ENCODE measurements around the gene KRTAP21-2. TPM values are rescaled to one million over a fixed set of nuclear protein-coding genes. Genes with fewer than 3 reads are reported as not detected.
"Not testable (repeated sequence)": the region's sequence is repeated elsewhere in the genome, so short reads cannot be mapped to it uniquely, and the experiment has no call there.

The KRTAP21-2 gene
- not detected for total RNA-seq

- DNase-seq (ENCODE audit: low spot score) = no peak
Measured at GRCh38 chr21:30747159-30747558, at the start of gene KRTAP21-2. Gene KRTAP21-2 (minus strand): TSS chr21:30747259. CDS start chr21:30747202, 57 bp downstream.

- no peak for DNase-seq (ENCODE audit: low spot score)
Measured at GRCh38 chr21:30793581-30794314, 46.7 kb upstream of the KRTAP21-2 start.

GRCh38 chr21:30779249-30779648 lies 32.2 kb upstream of the KRTAP21-2 start:
- DNase-seq (ENCODE audit: low spot score) = no peak

- DNase-seq (ENCODE audit: low spot score) = no peak
Measured at GRCh38 chr21:30769724-30770431, 22.8 kb upstream of the KRTAP21-2 start.

GRCh38 chr21:30760776-30761175 lies 13.7 kb upstream of the KRTAP21-2 start:
- no peak for DNase-seq (ENCODE audit: low spot score)

GRCh38 chr21:30758306-30758705 lies 11.2 kb upstream of the KRTAP21-2 start:
- DNase-seq (ENCODE audit: low spot score) = no peak

GRCh38 chr21:30755328-30755727 lies 8.3 kb upstream of the KRTAP21-2 start, which contains the start of gene KRTAP21-1:
Gene KRTAP21-1 (minus strand): TSS chr21:30755428. CDS start chr21:30755378, 50 bp downstream.
- DNase-seq (ENCODE audit: low spot score) = not testable (repeated sequence)

- no peak for DNase-seq (ENCODE audit: low spot score)
Measured at GRCh38 chr21:30740462-30740861, 6.6 kb downstream of the KRTAP21-2 start.

- DNase-seq (ENCODE audit: low spot score) = no peak
Measured at GRCh38 chr21:30733026-30733425, 14.0 kb downstream of the KRTAP21-2 start.

- no peak for DNase-seq (ENCODE audit: low spot score)
Measured at GRCh38 chr21:30726726-30727125, 20.3 kb downstream of the KRTAP21-2 start.

GRCh38 chr21:30719401-30719800 lies 27.7 kb downstream of the KRTAP21-2 start:
- DNase-seq (ENCODE audit: low spot score) = no peak

GRCh38 chr21:30718239-30718909 lies 28.7 kb downstream of the KRTAP21-2 start, which contains the start of gene KRTAP21-3:
Gene KRTAP21-3 (minus strand): TSS chr21:30718777. CDS start chr21:30718759, 18 bp downstream.
- no peak for DNase-seq (ENCODE audit: low spot score)

- DNase-seq (ENCODE audit: low spot score) = no peak
Measured at GRCh38 chr21:30717105-30717504, 30.0 kb downstream of the KRTAP21-2 start.

- no peak for DNase-seq (ENCODE audit: low spot score)
Measured at GRCh38 chr21:30714946-30715345, 32.1 kb downstream of the KRTAP21-2 start.

GRCh38 chr21:30714456-30714855 lies 32.6 kb downstream of the KRTAP21-2 start:
- DNase-seq (ENCODE audit: low spot score) = no peak

GRCh38 chr21:30713766-30714165 lies 33.3 kb downstream of the KRTAP21-2 start:
- DNase-seq (ENCODE audit: low spot score) = no peak

GRCh38 chr21:30710499-30710898 lies 36.6 kb downstream of the KRTAP21-2 start:
- DNase-seq (ENCODE audit: low spot score) = no peak

GRCh38 chr21:30707409-30707808 lies 39.6 kb downstream of the KRTAP21-2 start:
- DNase-seq (ENCODE audit: low spot score) = no peak
